Spleen (tissue), 11 donors: ENCODE data around the gene EED. TPM values are rescaled to one million over a fixed set of nuclear protein-coding genes. Genes with fewer than 3 reads are reported as not detected.

Experiments
- DNase-seq: peaks from one replicate; pipeline ENCODE4 v3.0.0-alpha.2; 2020
- H3K27ac ChIP-seq, 8 donors: fragments of 200-600 bp; sonication (generic) in 7 of 8; 1 replicate in 4 of 8; 2 replicates in 4 of 8; pipeline versions ENCODE4 v1.5.0 to v1.8.0; 2016 to 2021; ENCODE audit warnings: inconsistent platforms in 4 of 8, mild to moderate bottlenecking in 4 of 8, moderate library complexity in 1 of 8
- H3K27me3 ChIP-seq, 7 donors: fragments of 200-600 bp; sonication (generic) in 6 of 7; replicated peaks in 1 of 7; 1 replicate in 4 of 7; 2 replicates in 3 of 7; pipeline versions ENCODE4 v1.5.0 to v1.8.0; 2016 to 2021; ENCODE audit warnings: inconsistent platforms in 3 of 7, mild to moderate bottlenecking in 1 of 7
- H3K36me3 ChIP-seq, 6 donors: fragments of 200-600 bp; sonication (generic) in 5 of 6; 1 replicate in 4 of 6; 2 replicates in 2 of 6; pipeline versions ENCODE4 v1.5.0 to v1.8.0; 2016 to 2021; ENCODE audit warnings: inconsistent platforms in 2 of 6
- H3K4me1 ChIP-seq, 6 donors: fragments of 200-600 bp; sonication (generic) in 5 of 6; 1 replicate in 3 of 6; 2 replicates in 3 of 6; pipeline versions ENCODE4 v1.5.0 to v1.8.0; 2016 to 2021; ENCODE audit warnings: inconsistent platforms in 3 of 6
- H3K4me3 ChIP-seq, 8 donors: fragments of 200-600 bp; sonication (generic) in 7 of 8; 1 replicate in 4 of 8; 2 replicates in 4 of 8; pipeline versions ENCODE4 v1.5.0 to v1.8.0; 2016 to 2021; ENCODE audit warnings: inconsistent platforms in 4 of 8, mild to moderate bottlenecking in 4 of 8, moderate library complexity in 2 of 8
- H3K9me3 ChIP-seq, 8 donors: fragments of 200-600 bp; sonication (generic) in 7 of 8; 1 replicate in 4 of 8; 2 replicates in 4 of 8; pipeline versions ENCODE4 v1.5.0 to v1.8.0; 2016 to 2021; ENCODE audit warnings: inconsistent platforms in 4 of 8
- CTCF ChIP-seq, 11 experiments: fragments of 200-600 bp in 7 of 11; fragments of 450-650 bp in 4 of 11; sonication (generic) in 4 of 11; IDR thresholded peaks in 8 of 11; conservative IDR thresholded peaks in 3 of 11; 1 replicate in 7 of 11; 2 replicates in 4 of 11; pipeline versions ENCODE4 v1.4.0 to v1.8.0; 2016 to 2021; ENCODE audit warnings: antibody characterized with exemption in 11 of 11, inconsistent platforms in 4 of 11, mild to moderate bottlenecking in 1 of 11
- POLR2A ChIP-seq, 3 donors: fragments of 450-650 bp; IDR thresholded peaks; one replicate each; pipeline ENCODE4 v1.5.1; 2017; ENCODE audit warnings: antibody characterized with exemption in 3 of 3, mild to moderate bottlenecking in 1 of 3
- POLR2AphosphoS5 ChIP-seq, 3 donors: sonication (generic); formaldehyde crosslinking; IDR thresholded peaks; one replicate each; pipeline ENCODE4 v1.5.1; 2017; ENCODE audit warnings: antibody characterized with exemption in 3 of 3
- WGBS, 5 donors: extraction: QIAGEN DNeasy Blood & Tissue Kit in 3 of 5; methylation state at CpG; one replicate each; pipeline versions ENCODE4 v1.1.5 to v1.1.7; 2013 to 2018; 5-methylcytosine and 5-hydroxymethylcytosine counted together
- intact Hi-C: fragments of 100-400 bp; cut with DNase I; formaldehyde crosslinking; loops from one replicate; pipeline ENCODE4 v1.15.0; 2023; ENCODE audit warnings: low total_unique reads
- polyA plus RNA-seq, 3 donors: library from polyadenylated mRNA; stranded (reverse); fragments of 200-250 nt; gene quantifications; one replicate each; pipeline ENCODE4 v1.2.1, GENCODE V29; 2013
- total RNA-seq, 7 donors: library from RNA; depleted of rRNA in 3 of 7; stranded (reverse); fragments of >200 nt in 3 of 7; fragmentation: NEBNext Ultra II Directional in 4 of 7; extraction: Animal tissue kit (Norgen Biotek cat#: 25700) in 4 of 7; gene quantifications; one replicate each; pipeline versions ENCODE4 v1.1.0 to v1.2.1, GENCODE V29; 2016 to 2021
- donor health status: healthy with polysubstance abuse.
- donor health status: DM: no; HTN: no; CAD: no; lungs with moderate emphysema.
- donor health status: DM: no; HTN: no; CAD: no.
- donor health status: Bipolar disorder and iron deficiency.
- donor health status: healthy.
- donor health status: DM: no; HTN: no; CAD: no.
- donor health status: DM: yes; HTN: yes; CAD: no.

EED gene
- total and polyA plus RNA-seq, 10 donors: 24.3 to 48.1 (median 31.1) TPM

DNA sequence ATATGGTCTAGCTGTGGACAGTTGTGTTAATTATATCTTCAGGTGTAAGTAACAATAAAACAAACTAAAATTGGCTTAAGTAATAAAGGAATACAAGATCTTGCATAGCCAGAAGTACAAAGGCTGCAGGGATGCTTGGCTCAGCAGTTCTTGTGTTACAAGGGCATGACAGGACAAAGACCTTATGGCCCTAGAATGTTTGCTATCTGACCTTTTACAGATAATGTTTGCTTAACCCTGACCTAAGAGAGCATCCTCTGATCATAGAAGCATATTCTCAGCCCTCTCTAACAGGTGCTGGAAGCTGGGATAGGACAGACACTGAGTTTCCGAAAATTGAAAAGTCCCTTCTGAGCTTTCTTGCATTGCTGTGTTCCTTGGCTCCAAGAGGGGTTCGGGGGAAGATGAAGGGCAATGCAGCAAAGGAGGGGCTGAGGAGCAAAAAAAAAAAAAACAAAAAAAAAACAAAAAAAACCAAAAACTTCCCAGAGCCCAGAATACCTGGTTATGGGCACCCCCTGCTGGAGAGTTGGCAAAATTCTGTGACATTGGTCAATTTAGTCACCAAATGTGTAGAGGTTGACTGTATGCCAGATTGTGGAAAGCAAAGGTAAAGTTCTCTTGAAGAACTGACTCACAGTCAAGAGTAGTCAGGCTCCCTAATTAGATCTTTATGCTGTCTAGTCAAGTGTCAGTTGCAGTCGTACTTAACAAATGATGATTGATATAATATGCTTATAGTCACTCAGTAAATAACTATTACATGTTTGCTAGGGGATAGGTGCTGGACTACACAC lies 47.1 kb downstream of the EED start:
- Histone ChIP-seq H3K27ac (no peak overlapping the region), H3K4me1 (peaks cover 0 to 42% (median 12%) of the 10 kb centered on the region in 6 donors), H3K4me3 (no peak overlapping the region), H3K36me3 (no peaks in the 10 kb centered on the region), H3K9me3 (no peaks in the 10 kb centered on the region), H3K27me3 (no peaks in the 10 kb centered on the region)
- intact Hi-C loops: loop anchor here (10.0 kb wide), 1 partner anchor 47 kb away; the partner anchor contains the start of gene EED
- WGBS, 5 donors: 35 to 50% (median 41%) methylated on average over 3 of the region's 3 CpGs
- no peak for DNase-seq
- TF ChIP-seq POLR2AphosphoS5 (IDR thresholded peaks at IDR 0.05) (no peak), POLR2A (IDR thresholded peaks at IDR 0.05) (no peak), CTCF (IDR thresholded peaks at IDR 0.05 in 8 of 11, conservative IDR thresholded peaks at IDR 0.05 in 3 of 11) (peak in 10 of 11 experiments; percentile 39 to 76 (median 62))

- Histone ChIP-seq H3K27me3 (no peaks in the 10 kb centered on the region), H3K4me3 (no peak overlapping the region), H3K36me3 (no peaks in the 10 kb centered on the region), H3K27ac (no peak overlapping the region), H3K9me3 (no peaks in the 10 kb centered on the region), H3K4me1 (peaks cover 0 to 28% (median 2%) of the 10 kb centered on the region in 6 donors)
- TF ChIP-seq CTCF (IDR thresholded peaks at IDR 0.05 in 8 of 11, conservative IDR thresholded peaks at IDR 0.05 in 3 of 11) (no peak), POLR2A (IDR thresholded peaks at IDR 0.05) (no peak), POLR2AphosphoS5 (IDR thresholded peaks at IDR 0.05) (no peak)
- intact Hi-C loops: loop anchor here (10.0 kb wide), 1 partner anchor 48 kb away; the partner anchor contains the start of gene EED
- WGBS, 5 donors: 68 to 82% (median 75%) methylated on average over 6 of the region's 6 CpGs
- no peak for DNase-seq
These were observed 48.5 kb downstream of the EED start for GRCh38 chr11:86292912-86293616.

DNA sequence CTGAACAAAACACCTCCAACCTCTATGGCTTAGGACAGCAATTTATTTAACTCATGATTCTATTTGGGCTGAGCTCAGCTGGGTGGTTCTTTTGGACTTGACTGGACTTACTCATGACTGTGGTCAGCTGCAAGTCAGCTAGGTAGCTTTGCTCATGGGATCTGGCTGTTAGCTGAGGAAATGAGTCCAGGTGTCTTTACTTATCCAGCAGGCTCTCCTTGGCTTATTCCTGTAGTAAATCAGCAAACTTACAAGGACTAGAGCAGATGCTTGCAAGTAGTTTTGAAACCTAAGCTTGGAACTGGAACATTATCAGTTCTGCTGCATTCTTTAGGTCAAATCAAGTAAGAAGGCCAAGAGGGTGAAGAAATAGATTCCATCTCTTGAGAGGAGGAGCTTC lies 49.5 kb downstream of the EED start:
- no peak for TF ChIP-seq CTCF (IDR thresholded peaks at IDR 0.05 in 8 of 11, conservative IDR thresholded peaks at IDR 0.05 in 3 of 11)
- no peak for TF ChIP-seq POLR2A (IDR thresholded peaks at IDR 0.05)
- TF ChIP-seq POLR2AphosphoS5 (IDR thresholded peaks at IDR 0.05): no peak
- H3K27me3 ChIP-seq: no peaks in the 10 kb centered on the region
- H3K9me3 ChIP-seq: no peaks in the 10 kb centered on the region
- intact Hi-C loops: loop anchor here (10.0 kb wide), 1 partner anchor 49 kb away; the partner anchor contains the start of gene EED
- DNase-seq: no peak
- peaks cover 0 to 19% (median 0%) of the 10 kb centered on the region in 6 donors for H3K4me1 ChIP-seq
- H3K36me3 ChIP-seq: no peaks in the 10 kb centered on the region
- no peak overlapping the region for H3K4me3 ChIP-seq
- no peak overlapping the region for H3K27ac ChIP-seq

GRCh38 chr11:86301742-86302091 lies 57.2 kb downstream of the EED start:
- no peak for DNase-seq
- Histone ChIP-seq H3K4me1 (peaks cover 2 to 34% (median 22%) of the 10 kb centered on the region in 6 donors), H3K4me3 (peak overlapping the region; percentile 68 to 98 (median 82)), H3K9me3 (no peaks in the 10 kb centered on the region), H3K27ac (peak overlapping the region in 6 of 8 donors; percentile 87 to 93 (median 90)), H3K27me3 (no peaks in the 10 kb centered on the region), H3K36me3 (peaks cover 0 to 7% (median 0%) of the 10 kb centered on the region in 6 donors)
- intact Hi-C loops: no loop called here
- TF ChIP-seq CTCF (IDR thresholded peaks at IDR 0.05 in 8 of 11, conservative IDR thresholded peaks at IDR 0.05 in 3 of 11): no peak
- TF ChIP-seq POLR2AphosphoS5 (IDR thresholded peaks at IDR 0.05): no peak
- no peak for TF ChIP-seq POLR2A (IDR thresholded peaks at IDR 0.05)
- 2 to 7% (median 3%) methylated on average over 6 of the region's 6 CpGs for WGBS, 5 donors
